A673 (cell line): ENCODE measurements around the gene NAAA. TPM values are rescaled to one million over a fixed set of nuclear protein-coding genes. Genes with fewer than 3 reads are reported as not detected.

Source experiments
- BruUV-seq: library from RNA; stranded (reverse); fragments of 400-500 nt; replicated peaks from 2 replicates; lab custom pipeline; 2021; lab: Mats Ljungman, UMichigan
- CTCF ChIA-PET: fragments of 300-600 bp; sonication (Branson Sonifier 250); formaldehyde crosslinking; loops from one replicate; lab custom pipeline; 2022; ENCODE audit warnings: antibody characterized with exemption; lab: Charles Lee
- POLR2A ChIA-PET: fragments of 300-600 bp; sonication (Branson Sonifier 250); formaldehyde crosslinking; loops from one replicate; lab custom pipeline; 2022; ENCODE audit warnings: antibody characterized with exemption; ENCODE audit not compliant: low non-redundant PET; lab: Charles Lee
- DNase-seq: peaks from one replicate; pipeline ENCODE4 v3.0.0-alpha.2; 2015; ENCODE audit warnings: low spot score
- H3K27ac ChIP-seq: fragments of 200-600 bp; sonication (generic); 2 replicates; pipeline ENCODE4 v1.5.1; 2016; ENCODE audit warnings: mixed run types, low read depth, mild to moderate bottlenecking, mixed read lengths, antibody characterized with exemption, low read length; ENCODE audit not compliant: poor library complexity, severe bottlenecking
- H3K27me3 ChIP-seq: fragments of 200-600 bp; sonication (generic); replicated peaks from 2 replicates; pipeline ENCODE4 v1.6.1; 2017; ENCODE audit warnings: mixed run types, low read depth, mild to moderate bottlenecking, mixed read lengths, antibody characterized with exemption, low read length; ENCODE audit not compliant: insufficient read depth, poor library complexity
- H3K36me3 ChIP-seq: fragments of 200-600 bp; sonication (generic); 2 replicates; pipeline ENCODE4 v1.6.1; 2016; ENCODE audit warnings: mixed run types, mild to moderate bottlenecking, mixed read lengths, antibody characterized with exemption, low read length; ENCODE audit not compliant: insufficient read depth, poor library complexity, severe bottlenecking
- H3K4me1 ChIP-seq: fragments of 200-600 bp; sonication (generic); 2 replicates; pipeline ENCODE4 v1.6.1; 2017; ENCODE audit warnings: mixed run types, mild to moderate bottlenecking, mixed read lengths, antibody characterized with exemption, low read length; ENCODE audit not compliant: insufficient read depth, poor library complexity, severe bottlenecking
- H3K4me3 ChIP-seq: fragments of 200-600 bp; sonication (generic); 2 replicates; pipeline ENCODE4 v1.5.1; 2016; ENCODE audit warnings: low read depth, mixed run types, mild to moderate bottlenecking, mixed read lengths, low read length; ENCODE audit not compliant: poor library complexity, severe bottlenecking
- H3K9me3 ChIP-seq: fragments of 200-600 bp; sonication (generic); 2 replicates; pipeline ENCODE4 v1.6.1; 2016; ENCODE audit warnings: mixed run types, low read depth, mild to moderate bottlenecking, mixed read lengths, antibody characterized with exemption, low read length; ENCODE audit not compliant: poor library complexity, severe bottlenecking
- EZH2 ChIP-seq: fragments of 200-600 bp; sonication (generic); IDR thresholded peaks from 2 replicates; pipeline ENCODE4 v1.6.1; 2017; ENCODE audit warnings: borderline replicate concordance, low read depth, mild to moderate bottlenecking, mixed read lengths, antibody characterized with exemption, low read length; ENCODE audit not compliant: poor library complexity, severe bottlenecking
- intact Hi-C: fragments of 100-400 bp; cut with micrococcal nuclease; formaldehyde crosslinking; loops from one replicate; pipeline ENCODE4 v1.10.0; 2022; ENCODE audit not compliant: unreplicated experiment
- total RNA-seq: library from RNA; stranded (reverse); gene quantifications from 2 replicates; pipeline ENCODE4 v1.2.3, GENCODE V29; 2021
- TF ChIP-seq, protein P1 (sequence below): fragments of 300-800, 200-600 bp; sonication (generic); conservative IDR thresholded peaks from 2 replicates; pipeline ENCODE4 v1.5.1; 2017; ENCODE audit warnings: low read depth, mild to moderate bottlenecking, antibody characterized with exemption, low read length, moderate library complexity, mixed read lengths

The NAAA gene
- total RNA-seq, 1 experiment from 2014 or later = 4.7 TPM

DNA sequence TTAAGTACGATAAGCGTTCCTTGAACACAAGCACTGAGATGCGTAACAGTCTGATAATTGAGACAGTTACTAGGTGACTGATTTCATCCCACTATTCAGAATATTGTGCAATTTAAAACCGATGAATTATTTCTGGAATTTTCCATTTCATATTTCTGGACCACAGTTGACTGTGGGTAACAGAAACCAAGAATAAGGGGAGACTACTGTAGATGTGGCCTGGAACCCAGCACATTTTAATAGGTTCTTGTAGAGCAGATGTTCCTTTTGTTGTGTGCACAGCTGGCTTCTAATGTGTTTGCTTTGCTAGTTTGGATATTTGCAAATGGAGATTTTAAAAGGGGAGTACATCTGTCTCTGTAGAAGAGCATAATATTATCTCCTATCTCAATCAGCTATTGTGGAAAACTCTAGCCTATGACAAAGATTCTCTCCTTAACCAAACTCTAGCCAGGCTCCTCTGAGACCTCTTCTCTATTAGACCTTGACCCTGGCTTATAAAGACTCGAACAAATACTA lies 16.4 kb downstream of the NAAA start:
- Histone ChIP-seq H3K4me1 (peaks cover 4% of the 10 kb centered on the region), H3K36me3 (no peaks in the 10 kb centered on the region), H3K9me3 (no peaks in the 10 kb centered on the region), H3K27ac (no peak overlapping the region), H3K4me3 (no peak overlapping the region), H3K27me3 (no peaks in the 10 kb centered on the region)
- ChIA-PET POLR2A (no interaction called here), CTCF (no interaction called here)
- intact Hi-C loops = no loop called here
- DNase-seq = no peak
- TF ChIP-seq, protein P1, sequence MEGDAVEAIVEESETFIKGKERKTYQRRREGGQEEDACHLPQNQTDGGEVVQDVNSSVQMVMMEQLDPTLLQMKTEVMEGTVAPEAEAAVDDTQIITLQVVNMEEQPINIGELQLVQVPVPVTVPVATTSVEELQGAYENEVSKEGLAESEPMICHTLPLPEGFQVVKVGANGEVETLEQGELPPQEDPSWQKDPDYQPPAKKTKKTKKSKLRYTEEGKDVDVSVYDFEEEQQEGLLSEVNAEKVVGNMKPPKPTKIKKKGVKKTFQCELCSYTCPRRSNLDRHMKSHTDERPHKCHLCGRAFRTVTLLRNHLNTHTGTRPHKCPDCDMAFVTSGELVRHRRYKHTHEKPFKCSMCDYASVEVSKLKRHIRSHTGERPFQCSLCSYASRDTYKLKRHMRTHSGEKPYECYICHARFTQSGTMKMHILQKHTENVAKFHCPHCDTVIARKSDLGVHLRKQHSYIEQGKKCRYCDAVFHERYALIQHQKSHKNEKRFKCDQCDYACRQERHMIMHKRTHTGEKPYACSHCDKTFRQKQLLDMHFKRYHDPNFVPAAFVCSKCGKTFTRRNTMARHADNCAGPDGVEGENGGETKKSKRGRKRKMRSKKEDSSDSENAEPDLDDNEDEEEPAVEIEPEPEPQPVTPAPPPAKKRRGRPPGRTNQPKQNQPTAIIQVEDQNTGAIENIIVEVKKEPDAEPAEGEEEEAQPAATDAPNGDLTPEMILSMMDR = no peak
- no peak for TF ChIP-seq EZH2
- BruUV-seq = no TSS peak

DNA sequence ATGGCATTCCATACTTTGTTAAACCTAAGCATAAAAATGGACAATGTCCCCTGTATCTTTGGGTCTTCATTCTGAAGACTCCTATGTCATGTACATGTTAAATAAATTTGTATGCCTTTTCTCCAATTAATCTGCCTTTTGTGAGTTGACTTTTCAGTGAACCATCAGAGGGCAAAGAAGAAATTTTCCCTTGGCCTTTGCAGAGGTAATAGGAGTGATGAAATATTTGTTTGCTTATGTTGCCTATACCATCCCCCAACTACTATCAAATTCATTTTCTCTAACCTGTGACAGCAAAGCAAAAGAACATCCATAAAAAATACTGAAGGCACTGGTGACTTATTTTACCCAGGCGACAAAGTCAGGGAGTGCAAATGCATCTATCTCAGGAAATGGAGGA lies 18.2 kb downstream of the NAAA start:
- Histone ChIP-seq H3K27ac (no peak overlapping the region), H3K4me1 (peaks cover 4% of the 10 kb centered on the region), H3K4me3 (no peak overlapping the region), H3K27me3 (no peaks in the 10 kb centered on the region), H3K36me3 (no peaks in the 10 kb centered on the region), H3K9me3 (no peaks in the 10 kb centered on the region)
- ChIA-PET CTCF (no interaction called here), POLR2A (no interaction called here)
- BruUV-seq = no TSS peak
- intact Hi-C loops = no loop called here
- no peak for DNase-seq
- TF ChIP-seq, protein P1 = no peak
- TF ChIP-seq EZH2 = no peak

DNA sequence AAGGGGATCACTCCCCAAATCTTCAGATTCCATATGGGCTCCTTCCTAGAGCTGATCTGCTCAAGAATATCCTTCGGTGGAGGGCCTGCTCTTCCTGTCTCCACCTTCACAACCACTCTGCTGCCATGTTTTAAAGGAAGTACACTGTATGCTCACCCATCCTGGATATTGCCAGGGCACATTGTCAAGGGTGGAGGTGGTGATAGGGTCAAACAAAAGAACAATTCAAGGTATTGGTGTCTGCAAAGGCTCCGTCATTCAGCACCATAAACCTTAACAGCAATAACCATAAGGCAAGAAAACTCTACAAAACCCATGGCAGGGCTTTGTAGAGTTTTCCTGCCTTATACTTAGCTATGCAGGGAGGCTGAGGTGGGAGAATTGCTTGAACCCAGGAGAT lies 18.9 kb downstream of the NAAA start:
- no TSS peak for BruUV-seq
- Histone ChIP-seq H3K9me3 (no peaks in the 10 kb centered on the region), H3K27me3 (no peaks in the 10 kb centered on the region), H3K36me3 (no peaks in the 10 kb centered on the region), H3K4me3 (no peak overlapping the region), H3K4me1 (peaks cover 4% of the 10 kb centered on the region), H3K27ac (no peak overlapping the region)
- DNase-seq = no peak
- no peak for TF ChIP-seq EZH2
- TF ChIP-seq, protein P1 = no peak
- intact Hi-C loops = no loop called here
- ChIA-PET POLR2A (no interaction called here), CTCF (no interaction called here)
